Uterus (tissue), 2 donors: ENCODE measurements around the gene MYOM3.

Experiments used
- CTCF ChIP-seq, 4 experiments: fragments of 200-600 bp in 2 of 4; fragments of 450-650 bp in 2 of 4; sonication (generic) in 2 of 4; IDR thresholded peaks; one replicate each; pipeline ENCODE4 v1.5.1; 2016 to 2019; ENCODE audit warnings: antibody characterized with exemption in 4 of 4, mild to moderate bottlenecking in 2 of 4, moderate library complexity in 1 of 4
- POLR2A ChIP-seq, 2 donors: fragments of 450-650 bp; IDR thresholded peaks; one replicate each; pipeline ENCODE4 v1.6.1; 2016; ENCODE audit warnings: antibody characterized with exemption in 2 of 2, mild to moderate bottlenecking in 1 of 2, moderate library complexity in 1 of 2

GRCh38 chr1:24042315-24042714 lies 69.6 kb downstream of the MYOM3 start:
- no peak for TF ChIP-seq CTCF (IDR thresholded peaks at IDR 0.05)
- TF ChIP-seq POLR2A (IDR thresholded peaks at IDR 0.05), result no peak
